Measurements from ENCODE around the gene SLC6A9. TPM values are rescaled to one million over a fixed set of nuclear protein-coding genes. Genes with fewer than 3 reads are reported as not detected.

Gene SLC6A9
- total RNA-seq, 1 donor from 2014 or later = 51.6 TPM

GRCh38 chr1:44036409-44037139 is 5.3 kb upstream of the SLC6A9 start:
- H3K36me3 Mint-ChIP-seq (ENCODE audit: unreplicated experiment) = no peaks in the 10 kb centered on the region
- no peaks in the 10 kb centered on the region for H3K9me3 Mint-ChIP-seq (ENCODE audit: unreplicated experiment)
- no peak for DNase-seq (ENCODE audit: extremely low spot score, unreplicated experiment)
- TF ChIP-seq CTCF (IDR thresholded peaks at IDR 0.05) = peak; percentile 83
- peaks cover 17% of the 10 kb centered on the region for H3K4me1 Mint-ChIP-seq (ENCODE audit: unreplicated experiment)
- H3K27me3 Mint-ChIP-seq (ENCODE audit: unreplicated experiment) = no peaks in the 10 kb centered on the region
- no peak overlapping the region for H3K4me3 Mint-ChIP-seq (ENCODE audit: unreplicated experiment)
- no peak overlapping the region for H3K27ac Mint-ChIP-seq (ENCODE audit: unreplicated experiment)

DNA sequence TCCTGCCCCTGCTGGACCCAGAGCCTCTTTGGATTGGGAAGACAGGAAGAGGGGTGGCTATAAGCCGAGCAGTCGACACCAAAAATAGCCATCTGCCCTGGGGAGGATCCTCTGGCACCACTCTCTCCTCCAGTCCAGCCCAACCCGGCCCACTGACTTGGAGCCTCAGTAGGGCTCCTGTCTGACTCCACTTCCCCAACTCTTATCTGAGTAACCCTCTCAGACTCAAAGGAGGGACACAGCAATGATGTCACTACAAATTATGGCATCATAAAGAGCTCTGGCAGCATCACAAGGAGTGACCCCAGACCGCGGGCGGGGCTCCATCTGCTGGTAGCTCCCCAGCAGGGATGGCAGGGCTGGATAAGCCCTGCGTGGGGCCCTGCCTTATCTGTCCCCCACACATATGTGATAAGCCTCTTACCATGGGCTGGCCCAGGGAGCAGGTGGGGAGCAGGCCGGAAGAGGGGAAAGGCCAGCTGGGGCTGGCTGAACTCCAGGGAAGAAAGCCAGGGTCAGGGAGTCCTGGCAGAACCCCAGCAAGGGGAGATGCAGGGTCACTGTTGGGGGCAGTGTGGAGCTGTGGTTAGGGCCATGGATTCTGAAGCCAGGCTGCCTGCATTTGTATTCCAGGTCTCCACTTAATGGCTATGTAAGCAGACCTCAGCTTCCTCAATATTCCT is 4.6 kb upstream of the SLC6A9 start:
- no peaks in the 10 kb centered on the region for H3K36me3 Mint-ChIP-seq (ENCODE audit: unreplicated experiment)
- H3K4me3 Mint-ChIP-seq (ENCODE audit: unreplicated experiment) = no peak overlapping the region
- TF ChIP-seq CTCF (IDR thresholded peaks at IDR 0.05) = no peak
- peaks cover 21% of the 10 kb centered on the region for H3K4me1 Mint-ChIP-seq (ENCODE audit: unreplicated experiment)
- no peaks in the 10 kb centered on the region for H3K27me3 Mint-ChIP-seq (ENCODE audit: unreplicated experiment)
- H3K9me3 Mint-ChIP-seq (ENCODE audit: unreplicated experiment) = no peaks in the 10 kb centered on the region
- no peak for DNase-seq (ENCODE audit: extremely low spot score, unreplicated experiment)
- H3K27ac Mint-ChIP-seq (ENCODE audit: unreplicated experiment) = no peak overlapping the region

GRCh38 chr1:44034976-44035716 is 3.9 kb upstream of the SLC6A9 start:
- peaks cover 21% of the 10 kb centered on the region for H3K4me1 Mint-ChIP-seq (ENCODE audit: unreplicated experiment)
- no peaks in the 10 kb centered on the region for H3K36me3 Mint-ChIP-seq (ENCODE audit: unreplicated experiment)
- no peaks in the 10 kb centered on the region for H3K27me3 Mint-ChIP-seq (ENCODE audit: unreplicated experiment)
- TF ChIP-seq CTCF (IDR thresholded peaks at IDR 0.05) = no peak
- H3K9me3 Mint-ChIP-seq (ENCODE audit: unreplicated experiment) = no peaks in the 10 kb centered on the region
- DNase-seq (ENCODE audit: extremely low spot score, unreplicated experiment) = no peak
- no peak overlapping the region for H3K27ac Mint-ChIP-seq (ENCODE audit: unreplicated experiment)
- no peak overlapping the region for H3K4me3 Mint-ChIP-seq (ENCODE audit: unreplicated experiment)

- Mint-ChIP-seq H3K9me3 (ENCODE audit: unreplicated experiment) (no peaks in the 10 kb centered on the region), H3K27me3 (ENCODE audit: unreplicated experiment) (no peaks in the 10 kb centered on the region), H3K27ac (ENCODE audit: unreplicated experiment) (no peak overlapping the region), H3K4me3 (ENCODE audit: unreplicated experiment) (no peak overlapping the region), H3K36me3 (ENCODE audit: unreplicated experiment) (no peaks in the 10 kb centered on the region), H3K4me1 (ENCODE audit: unreplicated experiment) (peaks cover 25% of the 10 kb centered on the region)
- no peak for TF ChIP-seq CTCF (IDR thresholded peaks at IDR 0.05)
- DNase-seq (ENCODE audit: extremely low spot score, unreplicated experiment) = no peak
Measured at GRCh38 chr1:44034423-44034822, 3.2 kb upstream of the SLC6A9 start.

DNA sequence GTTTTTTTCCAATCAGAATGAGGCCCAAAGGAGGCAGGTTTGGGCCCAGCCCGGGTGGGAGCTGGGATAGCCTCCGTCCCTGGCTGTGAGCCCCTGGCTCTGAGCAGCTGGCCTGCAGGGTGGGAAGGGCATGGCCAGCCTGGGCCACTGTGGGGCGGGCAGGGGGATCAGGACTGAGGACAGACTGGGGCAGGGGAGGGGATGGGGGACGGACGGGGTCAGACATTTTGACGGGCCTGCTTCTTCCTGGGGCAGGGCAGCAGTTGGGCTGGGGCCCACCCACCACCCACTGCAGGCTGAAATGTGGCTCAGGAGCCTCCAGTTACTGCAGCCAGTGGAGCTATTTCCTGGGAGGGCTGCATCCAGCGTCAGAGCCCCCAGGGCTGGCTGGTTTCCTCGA is 2.5 kb upstream of the SLC6A9 start:
- Mint-ChIP-seq H3K27me3 (ENCODE audit: unreplicated experiment) (no peaks in the 10 kb centered on the region), H3K4me3 (ENCODE audit: unreplicated experiment) (no peak overlapping the region), H3K9me3 (ENCODE audit: unreplicated experiment) (no peaks in the 10 kb centered on the region), H3K27ac (ENCODE audit: unreplicated experiment) (no peak overlapping the region), H3K4me1 (ENCODE audit: unreplicated experiment) (peaks cover 32% of the 10 kb centered on the region), H3K36me3 (ENCODE audit: unreplicated experiment) (no peaks in the 10 kb centered on the region)
- DNase-seq (ENCODE audit: extremely low spot score, unreplicated experiment) = no peak
- no peak for TF ChIP-seq CTCF (IDR thresholded peaks at IDR 0.05)

Data from osteocyte (in vitro differentiated cells).